Right hindlimb (tissue), 1 donor: ENCODE data around the gene RNLS.
"Not testable (repeated sequence)": the region's sequence is repeated elsewhere in the genome, so short reads cannot be mapped to it uniquely, and the experiment has no call there.

Experiments used
- DNase-seq: peaks from one replicate; pipeline ENCODE4 v3.0.0-alpha.2; 2018

The RNLS gene

GRCh38 chr10:88286030-88286429, 297.1 kb downstream of the RNLS start:
- DNase-seq: no peak

DNA sequence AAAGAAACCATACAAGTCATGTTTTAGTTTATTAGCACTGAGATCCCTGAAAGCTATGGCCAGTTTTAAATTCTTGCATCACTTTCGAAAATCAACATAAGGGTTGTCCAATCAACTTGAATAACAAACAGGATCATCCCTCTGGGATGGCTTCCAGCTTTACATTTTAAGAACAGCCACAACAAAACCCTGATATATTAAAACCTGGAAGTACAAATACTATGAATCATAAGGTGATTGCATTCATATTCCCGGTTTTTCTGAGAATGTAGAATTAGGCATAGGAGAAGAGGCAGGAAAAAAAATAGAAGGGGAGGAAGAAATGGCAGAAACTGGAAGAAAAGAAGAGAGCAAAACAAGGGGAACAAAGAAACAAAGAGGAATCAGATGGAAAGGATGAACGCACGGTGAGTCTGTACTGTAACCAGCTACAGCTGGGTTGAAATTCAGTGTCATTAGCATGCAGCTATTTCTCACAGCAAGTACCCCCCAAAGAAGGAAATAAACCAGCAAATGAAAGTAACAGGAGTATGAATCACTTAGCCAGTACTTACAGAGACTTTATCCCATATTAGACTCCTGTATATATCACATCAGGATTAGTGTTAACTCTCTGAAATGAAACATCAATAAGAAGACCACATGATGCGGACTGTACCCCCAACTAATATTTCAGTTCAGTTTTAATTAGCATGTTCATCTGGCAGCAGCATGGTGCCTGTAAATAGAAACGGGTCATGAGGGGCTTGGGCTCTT, 301.3 kb downstream of the RNLS start:
- no peak for DNase-seq

GRCh38 chr10:88280518-88280917, 302.6 kb downstream of the RNLS start:
- no peak for DNase-seq

DNA sequence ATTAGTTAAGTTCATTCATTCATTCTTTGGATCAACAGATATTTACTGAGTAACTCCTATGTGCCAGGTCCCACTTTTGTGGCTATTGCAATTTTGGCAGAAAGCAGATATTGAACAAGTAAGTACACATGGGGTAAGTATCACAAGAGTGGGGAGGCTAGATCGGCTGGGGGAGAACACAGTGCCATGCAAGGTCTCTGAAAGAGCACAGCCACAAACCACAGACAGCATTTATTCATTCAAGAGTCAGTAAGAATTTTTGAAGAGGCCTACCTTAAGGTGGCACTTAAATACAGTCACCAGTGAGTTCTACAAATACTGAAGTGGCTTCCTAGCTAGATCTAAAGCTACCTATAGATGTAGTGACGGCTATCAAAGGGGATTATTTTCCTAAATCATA, 304.2 kb downstream of the RNLS start:
- no peak for DNase-seq

DNA sequence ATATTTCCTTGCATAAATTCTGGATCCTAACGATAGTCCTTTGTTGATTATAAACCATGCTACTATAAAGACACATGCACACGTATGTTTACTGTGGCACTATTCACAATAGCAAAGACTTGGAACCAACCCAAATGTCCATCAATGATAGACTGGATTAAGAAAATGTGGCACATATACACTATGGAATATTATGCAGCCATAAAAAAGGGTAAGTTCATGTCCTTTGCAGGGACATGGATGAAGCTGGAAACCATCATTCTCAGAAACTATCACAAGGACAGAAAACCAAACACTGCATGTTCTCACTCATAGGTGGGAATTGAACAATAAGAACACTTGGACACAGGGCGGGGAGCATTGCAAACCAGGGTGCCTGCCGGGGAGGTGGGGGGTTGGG, 306.2 kb downstream of the RNLS start:
- DNase-seq: not testable (repeated sequence)

- no peak for DNase-seq
Observed at GRCh38 chr10:88274286-88274685, 308.8 kb downstream of the RNLS start.

- no peak for DNase-seq
Observed at GRCh38 chr10:88273567-88273966, 309.6 kb downstream of the RNLS start.

DNA sequence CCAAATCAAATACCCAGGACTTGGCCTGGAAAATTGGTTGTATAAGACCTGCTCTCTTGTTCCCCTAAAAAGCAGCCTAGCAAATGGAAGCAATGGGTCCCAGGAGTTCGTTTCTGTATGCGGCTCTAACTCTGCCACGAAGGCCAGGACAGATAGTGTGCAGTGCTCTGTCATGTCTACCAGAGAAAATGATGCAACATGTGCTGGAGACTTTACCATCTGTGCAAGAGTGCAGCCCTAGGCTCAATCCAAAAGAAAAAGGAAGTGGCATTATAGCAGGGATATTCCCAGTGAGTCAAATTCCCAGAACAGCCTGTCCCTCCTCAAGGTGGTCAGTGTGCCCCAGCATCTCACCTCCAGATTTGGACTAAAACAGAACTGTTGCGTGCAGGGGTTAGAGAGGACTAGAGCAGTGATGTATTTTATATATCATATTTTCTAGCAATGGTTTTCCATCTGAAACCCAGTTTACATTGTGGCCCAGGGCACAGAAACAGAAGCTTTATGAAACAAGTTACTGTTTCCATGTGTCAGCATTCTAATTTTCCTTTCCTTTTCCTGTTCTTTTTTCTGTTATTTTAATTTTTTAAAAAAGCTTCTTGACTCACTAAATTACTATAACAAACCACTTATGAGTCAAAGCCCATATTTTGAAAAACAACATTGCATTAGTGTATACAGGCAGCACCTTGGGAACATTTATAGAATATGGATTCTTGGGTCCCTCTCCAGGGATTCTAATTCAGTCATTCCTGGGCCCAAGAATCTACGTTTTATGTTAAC, 311.2 kb downstream of the RNLS start:
- no peak for DNase-seq

DNA sequence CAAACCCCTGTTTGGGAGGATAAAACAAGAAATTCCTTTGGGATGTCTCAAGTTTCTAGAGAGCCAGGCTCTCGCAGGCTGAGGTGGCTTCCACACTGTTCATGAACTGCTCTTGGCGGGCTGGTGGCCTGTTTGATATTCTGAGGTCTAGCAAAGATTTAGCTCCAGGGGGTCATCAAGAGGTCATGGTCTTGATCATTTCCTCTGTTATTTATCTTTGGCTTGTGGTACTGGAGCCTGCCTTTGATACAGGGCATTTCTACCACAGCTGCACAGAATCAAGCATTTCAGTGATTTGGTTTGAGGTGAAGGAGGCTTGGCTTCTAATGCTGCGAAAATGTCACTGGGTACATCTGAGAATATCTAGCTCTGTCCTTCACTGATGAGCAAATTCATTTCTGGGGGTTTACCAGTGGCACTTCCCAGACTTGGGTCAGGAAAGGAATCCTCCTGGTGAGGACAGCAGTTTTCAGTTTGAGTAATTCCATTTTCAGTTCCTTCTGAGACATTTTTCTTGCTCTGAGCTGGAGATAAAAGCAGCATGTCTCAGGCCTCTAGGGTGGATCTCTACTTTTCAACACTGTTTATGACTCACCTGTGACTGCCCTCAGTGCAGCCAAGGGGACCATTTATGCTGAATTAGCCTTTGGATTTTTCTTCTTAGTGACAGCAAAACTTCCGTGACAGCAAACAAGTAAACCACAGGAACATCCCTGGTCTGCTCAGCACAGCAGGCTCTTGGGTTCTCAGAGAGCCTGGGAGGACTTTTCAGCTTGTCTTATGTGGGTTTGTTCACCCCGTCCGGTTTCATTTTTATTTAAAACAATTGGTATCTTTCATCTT, 312.0 kb downstream of the RNLS start:
- DNase-seq: peak; percentile 28

DNA sequence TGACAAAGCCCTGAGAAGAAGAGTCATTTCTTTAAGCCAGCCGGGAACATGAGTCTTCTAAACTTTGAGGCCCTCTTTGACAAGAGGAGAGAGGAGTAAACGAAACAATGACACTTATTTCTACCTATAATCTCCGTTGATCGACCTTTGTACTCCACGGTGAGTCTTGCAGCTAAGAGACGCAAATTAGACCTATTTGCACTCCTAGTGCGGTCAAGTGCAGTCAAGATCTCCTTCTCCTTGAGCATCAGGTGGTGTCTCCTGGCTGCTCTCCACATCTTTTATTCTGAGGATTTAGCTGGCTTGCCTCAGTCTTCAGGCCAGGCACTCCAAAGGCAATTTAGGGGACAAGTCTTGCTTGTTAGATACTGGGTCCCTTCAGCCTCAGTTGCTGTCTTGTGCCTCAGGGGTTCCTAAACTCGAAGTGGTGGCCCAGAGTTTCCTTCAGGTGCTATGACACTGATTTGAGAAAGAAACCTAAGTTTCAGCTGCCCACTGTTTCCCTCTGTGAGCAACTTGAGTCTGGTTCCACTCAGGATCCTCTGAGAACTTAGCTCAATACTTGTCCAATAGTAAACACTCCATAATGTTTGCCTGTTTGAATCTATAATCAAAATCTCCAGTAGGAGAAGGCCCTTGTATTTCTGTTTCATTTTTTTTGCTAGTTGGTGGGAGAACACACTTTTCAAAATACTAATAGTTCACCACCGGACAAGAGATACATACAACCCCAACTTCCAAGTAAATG, 312.9 kb downstream of the RNLS start:
- no peak for DNase-seq

DNA sequence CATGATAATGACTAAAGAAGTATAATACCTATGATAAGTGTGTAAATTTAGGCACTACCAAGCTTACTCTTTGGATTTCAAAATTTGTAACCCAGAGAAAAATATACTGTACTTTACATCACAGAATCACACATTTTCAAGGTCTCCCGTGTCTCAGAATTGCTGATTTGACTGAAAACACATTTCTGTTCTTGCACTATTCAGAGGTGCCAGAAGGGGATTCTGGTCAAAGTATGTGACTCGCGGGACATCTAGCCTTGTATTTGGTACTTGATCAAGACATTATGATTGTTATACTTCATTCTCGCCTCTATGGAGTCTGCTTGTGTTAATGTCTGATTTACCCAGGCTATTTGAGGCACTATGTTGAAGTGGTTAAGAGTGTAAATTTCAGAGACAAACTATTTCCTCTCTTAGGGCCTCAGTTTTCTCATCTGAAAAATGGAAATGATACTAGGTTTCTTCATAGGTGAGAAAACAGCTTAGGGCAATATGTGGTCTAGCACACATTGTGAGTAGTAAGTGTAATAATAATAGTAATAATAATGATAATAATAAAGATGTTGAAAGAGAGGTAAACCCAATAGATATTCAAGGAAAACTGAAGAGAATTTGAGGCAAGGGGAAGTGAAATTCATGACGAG, 320.4 kb downstream of the RNLS start:
- DNase-seq: no peak

DNA sequence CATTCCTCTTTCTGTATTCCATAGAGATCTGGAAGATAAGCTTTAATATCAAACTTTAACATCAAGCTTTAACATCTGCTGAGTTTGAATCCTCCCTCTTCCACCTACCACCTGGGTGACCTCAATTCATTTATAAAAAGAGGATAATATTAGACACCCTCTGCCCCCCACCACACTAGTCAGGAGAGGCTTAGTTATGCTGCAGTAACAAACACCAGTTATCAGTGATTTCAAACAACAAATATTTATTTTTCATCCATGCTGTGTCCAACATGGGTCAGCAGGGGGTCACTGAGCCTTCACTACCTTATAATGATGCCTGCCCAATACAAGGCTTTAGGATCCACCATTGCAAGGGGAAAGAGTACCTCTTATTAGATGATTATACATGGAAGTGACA, 322.0 kb downstream of the RNLS start:
- no peak for DNase-seq

- no peak for DNase-seq
Observed at GRCh38 chr10:88260329-88261051, 322.6 kb downstream of the RNLS start.

- DNase-seq: no peak
Observed at GRCh38 chr10:88259381-88259780, 323.7 kb downstream of the RNLS start.

DNA sequence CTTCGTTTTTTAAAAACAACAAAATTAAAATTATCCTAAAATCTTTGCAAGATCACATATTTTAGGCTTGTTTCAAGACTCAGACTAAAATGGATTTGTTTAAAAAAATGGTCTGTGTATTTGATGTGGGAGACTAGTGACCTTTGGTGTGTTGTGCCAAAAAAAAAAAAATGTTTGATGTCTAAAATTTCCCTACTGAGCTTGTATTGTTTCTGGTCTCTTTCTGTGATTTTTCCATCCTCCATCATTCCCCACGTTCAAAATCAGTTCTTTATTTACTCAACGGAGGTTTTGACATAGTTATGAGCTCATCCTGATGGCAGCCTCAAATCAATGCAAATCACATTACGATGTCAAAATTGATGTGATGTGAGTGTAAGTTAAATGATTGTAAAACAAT, 326.2 kb downstream of the RNLS start:
- DNase-seq: no peak

DNA sequence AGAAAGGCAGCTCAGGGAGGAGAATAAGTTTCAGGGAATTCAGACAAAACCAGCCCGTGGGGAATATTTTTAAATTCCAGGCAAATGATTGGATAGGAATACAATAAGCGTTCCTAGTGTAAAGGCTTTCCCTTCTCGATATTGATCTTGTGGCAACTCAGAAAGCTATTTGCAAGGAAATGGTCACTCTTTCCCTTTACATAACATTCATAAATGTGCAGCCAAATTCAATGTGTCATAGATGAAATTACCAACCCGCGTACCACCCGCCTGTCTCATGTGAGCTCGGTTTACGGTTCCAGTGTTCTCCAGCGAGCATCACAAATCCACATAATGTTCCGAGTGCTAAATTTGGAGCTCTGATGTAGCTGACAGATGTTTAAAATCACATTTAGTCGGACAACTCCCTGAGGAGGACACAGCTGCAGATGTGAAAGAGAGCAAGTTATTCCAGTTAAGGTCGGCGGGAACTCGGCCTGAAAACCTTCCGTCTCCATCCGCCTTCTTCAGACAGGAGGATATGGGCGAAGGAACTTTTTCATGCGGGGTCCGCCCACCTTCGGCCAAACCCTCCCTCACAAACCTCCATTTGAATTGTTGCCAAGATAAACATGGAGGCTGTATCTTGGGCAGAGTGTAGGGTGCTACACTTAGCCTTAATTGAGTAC, 327.0 kb downstream of the RNLS start:
- DNase-seq: peak; percentile 82

GRCh38 chr10:88254091-88254490, 329.0 kb downstream of the RNLS start:
- DNase-seq: no peak

- no peak for DNase-seq
Observed at GRCh38 chr10:88253622-88254021, 329.5 kb downstream of the RNLS start.

GRCh38 chr10:88253128-88253527, 330.0 kb downstream of the RNLS start:
- no peak for DNase-seq

GRCh38 chr10:88249450-88249849, 333.7 kb downstream of the RNLS start:
- no peak for DNase-seq

DNA sequence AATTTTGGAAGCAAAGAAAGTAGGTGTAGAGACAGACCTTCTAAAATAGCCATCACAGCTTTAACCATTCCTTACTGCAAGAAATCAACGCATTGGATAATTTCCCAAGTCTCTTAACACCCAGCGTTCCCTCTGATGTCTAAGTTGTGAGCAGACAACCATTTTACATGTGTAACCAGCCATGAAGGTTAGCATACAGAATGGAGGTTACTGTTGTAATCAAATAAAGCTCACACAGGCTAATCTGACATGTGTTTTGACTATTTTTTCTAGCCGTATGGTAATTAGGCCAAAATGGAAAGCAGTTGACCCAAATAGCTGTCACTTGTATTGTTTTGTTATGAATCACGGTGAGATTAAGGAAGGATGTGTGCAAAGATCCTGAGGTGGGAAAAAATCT, 336.4 kb downstream of the RNLS start:
- no peak for DNase-seq
